Left hindlimb (tissue), 1 donor: Measurements from ENCODE around the gene MAP6D1.
A peak's percentile ranks its signal among the peaks of the same experiment; 100 is the strongest.

Source experiments
- DNase-seq: peaks from one replicate; pipeline ENCODE4 v3.0.0-alpha.2; 2018

Gene MAP6D1

GRCh38 chr3:183825456-183826161 lies at the start of gene MAP6D1:
Gene MAP6D1 (minus strand): TSS chr3:183825577. CDS start chr3:183825547, 30 bp downstream.
- peak; percentile 67 for DNase-seq

GRCh38 chr3:183873914-183874313 lies 48.5 kb upstream of the MAP6D1 start:
- no peak for DNase-seq

- no peak for DNase-seq
Observed at GRCh38 chr3:183871541-183871940, 46.2 kb upstream of the MAP6D1 start.

GRCh38 chr3:183870563-183870962 lies 45.2 kb upstream of the MAP6D1 start:
- no peak for DNase-seq

- DNase-seq: no peak
Observed at GRCh38 chr3:183868796-183869195, 43.4 kb upstream of the MAP6D1 start.

GRCh38 chr3:183862610-183863009 lies 37.2 kb upstream of the MAP6D1 start:
- DNase-seq: no peak

- no peak for DNase-seq
Observed at GRCh38 chr3:183857863-183858262, 32.5 kb upstream of the MAP6D1 start.

GRCh38 chr3:183854318-183855035 lies 29.1 kb upstream of the MAP6D1 start:
- no peak for DNase-seq

- no peak for DNase-seq
Observed at GRCh38 chr3:183845608-183846288, 20.4 kb upstream of the MAP6D1 start.

- no peak for DNase-seq
Observed at GRCh38 chr3:183845090-183845489, 19.7 kb upstream of the MAP6D1 start.

GRCh38 chr3:183844606-183845005 lies 19.2 kb upstream of the MAP6D1 start:
- no peak for DNase-seq

- no peak for DNase-seq
Observed at GRCh38 chr3:183839751-183840150, 14.4 kb upstream of the MAP6D1 start.

GRCh38 chr3:183837894-183838293 lies 12.5 kb upstream of the MAP6D1 start:
- no peak for DNase-seq

- no peak for DNase-seq
Observed at GRCh38 chr3:183837390-183837789, 12.0 kb upstream of the MAP6D1 start.

GRCh38 chr3:183833516-183833915 lies 8.1 kb upstream of the MAP6D1 start:
- DNase-seq: no peak

GRCh38 chr3:183830187-183830586 lies 4.8 kb upstream of the MAP6D1 start:
- no peak for DNase-seq

- no peak for DNase-seq
Observed at GRCh38 chr3:183829466-183829865, 4.1 kb upstream of the MAP6D1 start.

GRCh38 chr3:183828538-183828870 lies 3.1 kb upstream of the MAP6D1 start:
- DNase-seq: no peak

GRCh38 chr3:183827809-183828537 lies 2.6 kb upstream of the MAP6D1 start:
- no peak for DNase-seq

- DNase-seq: no peak
Observed at GRCh38 chr3:183826448-183827250, 1.3 kb upstream of the MAP6D1 start.

- DNase-seq: peak; percentile 50
Observed at GRCh38 chr3:183824761-183825455, 469 bp downstream of the MAP6D1 start.

GRCh38 chr3:183823963-183824362 lies 1.4 kb downstream of the MAP6D1 start:
- DNase-seq: no peak
